Ishikawa (cell line): ENCODE results near the gene PRSS48.

ENCODE experiments used
- CEBPB ChIP-seq: IDR thresholded peaks from 2 replicates; pipeline ENCODE4 v1.6.1; 2012
- CREB1 ChIP-seq: IDR thresholded peaks from 2 replicates; pipeline ENCODE4 v1.6.1; 2012; ENCODE audit warnings: low read depth
- EGR1 ChIP-seq: IDR thresholded peaks from 2 replicates; pipeline ENCODE4 v1.6.1; 2012
- EP300 ChIP-seq: IDR thresholded peaks from 2 replicates; pipeline ENCODE4 v1.6.1; 2012; ENCODE audit warnings: borderline replicate concordance
- FOXM1 ChIP-seq: IDR thresholded peaks from 2 replicates; pipeline ENCODE4 v1.6.1; 2012; ENCODE audit warnings: low read depth, borderline replicate concordance
- NFIC ChIP-seq: IDR thresholded peaks from 2 replicates; pipeline ENCODE4 v1.6.1; 2012
- RAD21 ChIP-seq: IDR thresholded peaks from 2 replicates; pipeline ENCODE4 v1.6.1; 2012; ENCODE audit warnings: low read depth
- TAF1 ChIP-seq: IDR thresholded peaks from 2 replicates; pipeline ENCODE4 v1.6.1; 2012; ENCODE audit warnings: low read depth, mild to moderate bottlenecking
- TCF12 ChIP-seq: IDR thresholded peaks from 2 replicates; pipeline ENCODE4 v1.6.1; 2012; ENCODE audit warnings: low read depth
- TEAD4 ChIP-seq: IDR thresholded peaks from 2 replicates; pipeline ENCODE4 v1.6.1; 2012
- YY1 ChIP-seq: IDR thresholded peaks from 2 replicates; pipeline ENCODE4 v1.6.1; 2012; ENCODE audit warnings: low read depth
- ZBTB7A ChIP-seq: IDR thresholded peaks from 2 replicates; pipeline ENCODE4 v1.6.1; 2012; ENCODE audit warnings: low read depth
- TF ChIP-seq, protein P1 (sequence below): IDR thresholded peaks from 2 replicates; pipeline ENCODE4 v1.6.1; 2012
- TF ChIP-seq, protein P2 (sequence below): IDR thresholded peaks from 2 replicates; pipeline ENCODE4 v1.6.1; 2012; ENCODE audit warnings: low read depth, mild to moderate bottlenecking
- TF ChIP-seq, protein P3 (sequence below): IDR thresholded peaks from 2 replicates; pipeline ENCODE4 v1.6.1; 2012

Gene PRSS48

DNA sequence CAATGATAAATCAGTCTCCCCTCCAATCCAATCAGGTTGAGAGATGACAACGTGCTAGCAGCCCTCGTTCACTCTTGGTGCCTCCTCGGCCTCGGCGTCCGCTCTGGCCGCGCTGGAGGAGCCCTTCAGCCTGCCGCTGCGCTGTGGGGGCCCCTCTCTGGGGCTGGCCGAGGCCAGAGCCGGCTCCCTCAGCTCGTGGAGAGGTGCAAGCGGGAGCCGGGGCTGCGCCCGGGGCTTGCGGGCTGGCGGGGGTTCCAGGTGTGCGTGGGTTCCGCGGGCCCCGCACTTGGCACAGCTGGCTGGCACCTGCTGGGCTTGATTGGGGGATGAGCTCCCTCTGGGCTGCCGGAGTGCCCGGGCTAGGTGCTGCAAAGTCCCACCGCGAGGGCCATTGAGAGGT lies 40.9 kb upstream of the PRSS48 start:
- TF ChIP-seq FOXM1 (no peak), YY1 (no peak)

DNA sequence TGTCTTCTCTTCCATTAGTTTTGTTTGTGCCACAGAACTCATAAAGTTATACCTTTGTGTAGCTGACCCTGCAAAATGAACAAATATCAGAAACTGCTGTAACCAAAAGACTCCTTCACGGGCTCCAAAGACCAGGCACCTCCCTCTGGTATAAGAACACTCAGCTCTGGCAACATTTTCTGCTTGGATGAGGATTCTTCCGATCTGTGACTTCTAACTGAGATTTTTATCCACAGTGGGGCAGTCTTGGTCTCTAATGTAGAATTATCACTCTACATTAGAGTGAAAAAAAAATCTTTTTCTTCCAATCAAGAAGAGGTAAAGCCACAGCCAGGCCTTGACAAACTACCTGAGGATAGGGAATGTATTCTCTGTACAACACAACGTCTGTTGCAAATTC lies 38.5 kb upstream of the PRSS48 start:
- TF ChIP-seq, protein P1, sequence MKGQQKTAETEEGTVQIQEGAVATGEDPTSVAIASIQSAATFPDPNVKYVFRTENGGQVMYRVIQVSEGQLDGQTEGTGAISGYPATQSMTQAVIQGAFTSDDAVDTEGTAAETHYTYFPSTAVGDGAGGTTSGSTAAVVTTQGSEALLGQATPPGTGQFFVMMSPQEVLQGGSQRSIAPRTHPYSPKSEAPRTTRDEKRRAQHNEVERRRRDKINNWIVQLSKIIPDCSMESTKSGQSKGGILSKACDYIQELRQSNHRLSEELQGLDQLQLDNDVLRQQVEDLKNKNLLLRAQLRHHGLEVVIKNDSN, result no peak
- TF ChIP-seq TAF1 (no peak), EP300 (no peak), NFIC (no peak), CEBPB (no peak), ZBTB7A (no peak), CREB1 (no peak)
- TF ChIP-seq, protein P2, sequence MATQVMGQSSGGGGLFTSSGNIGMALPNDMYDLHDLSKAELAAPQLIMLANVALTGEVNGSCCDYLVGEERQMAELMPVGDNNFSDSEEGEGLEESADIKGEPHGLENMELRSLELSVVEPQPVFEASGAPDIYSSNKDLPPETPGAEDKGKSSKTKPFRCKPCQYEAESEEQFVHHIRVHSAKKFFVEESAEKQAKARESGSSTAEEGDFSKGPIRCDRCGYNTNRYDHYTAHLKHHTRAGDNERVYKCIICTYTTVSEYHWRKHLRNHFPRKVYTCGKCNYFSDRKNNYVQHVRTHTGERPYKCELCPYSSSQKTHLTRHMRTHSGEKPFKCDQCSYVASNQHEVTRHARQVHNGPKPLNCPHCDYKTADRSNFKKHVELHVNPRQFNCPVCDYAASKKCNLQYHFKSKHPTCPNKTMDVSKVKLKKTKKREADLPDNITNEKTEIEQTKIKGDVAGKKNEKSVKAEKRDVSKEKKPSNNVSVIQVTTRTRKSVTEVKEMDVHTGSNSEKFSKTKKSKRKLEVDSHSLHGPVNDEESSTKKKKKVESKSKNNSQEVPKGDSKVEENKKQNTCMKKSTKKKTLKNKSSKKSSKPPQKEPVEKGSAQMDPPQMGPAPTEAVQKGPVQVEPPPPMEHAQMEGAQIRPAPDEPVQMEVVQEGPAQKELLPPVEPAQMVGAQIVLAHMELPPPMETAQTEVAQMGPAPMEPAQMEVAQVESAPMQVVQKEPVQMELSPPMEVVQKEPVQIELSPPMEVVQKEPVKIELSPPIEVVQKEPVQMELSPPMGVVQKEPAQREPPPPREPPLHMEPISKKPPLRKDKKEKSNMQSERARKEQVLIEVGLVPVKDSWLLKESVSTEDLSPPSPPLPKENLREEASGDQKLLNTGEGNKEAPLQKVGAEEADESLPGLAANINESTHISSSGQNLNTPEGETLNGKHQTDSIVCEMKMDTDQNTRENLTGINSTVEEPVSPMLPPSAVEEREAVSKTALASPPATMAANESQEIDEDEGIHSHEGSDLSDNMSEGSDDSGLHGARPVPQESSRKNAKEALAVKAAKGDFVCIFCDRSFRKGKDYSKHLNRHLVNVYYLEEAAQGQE, result no peak

DNA sequence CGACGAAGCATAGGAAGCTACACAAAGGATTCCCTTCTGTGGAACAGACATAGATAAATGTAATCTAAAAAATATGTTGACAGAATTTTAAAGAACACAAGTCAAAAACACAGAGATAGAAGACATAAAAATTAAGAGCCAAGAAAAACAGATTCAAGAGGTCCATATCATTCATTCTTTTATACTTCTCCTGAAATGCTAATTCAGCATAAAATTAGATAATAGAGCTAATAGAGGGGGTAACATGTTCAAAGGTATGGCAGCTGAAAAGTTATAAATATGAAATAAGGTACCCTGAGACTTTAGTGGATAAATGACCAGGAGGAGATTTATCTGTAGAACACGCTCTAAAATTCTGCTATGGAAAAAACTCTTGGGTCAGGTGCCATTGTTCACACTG lies 37.4 kb upstream of the PRSS48 start:
- TF ChIP-seq FOXM1 (no peak), RAD21 (no peak), CEBPB (no peak), YY1 (no peak), EGR1 (no peak), CREB1 (no peak), TAF1 (no peak), TCF12 (no peak), ZBTB7A (no peak), EP300 (no peak), TEAD4 (no peak)
- TF ChIP-seq, protein P2, result no peak
- TF ChIP-seq, protein P3, sequence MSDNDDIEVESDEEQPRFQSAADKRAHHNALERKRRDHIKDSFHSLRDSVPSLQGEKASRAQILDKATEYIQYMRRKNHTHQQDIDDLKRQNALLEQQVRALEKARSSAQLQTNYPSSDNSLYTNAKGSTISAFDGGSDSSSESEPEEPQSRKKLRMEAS, result no peak
- TF ChIP-seq, protein P1, result no peak

DNA sequence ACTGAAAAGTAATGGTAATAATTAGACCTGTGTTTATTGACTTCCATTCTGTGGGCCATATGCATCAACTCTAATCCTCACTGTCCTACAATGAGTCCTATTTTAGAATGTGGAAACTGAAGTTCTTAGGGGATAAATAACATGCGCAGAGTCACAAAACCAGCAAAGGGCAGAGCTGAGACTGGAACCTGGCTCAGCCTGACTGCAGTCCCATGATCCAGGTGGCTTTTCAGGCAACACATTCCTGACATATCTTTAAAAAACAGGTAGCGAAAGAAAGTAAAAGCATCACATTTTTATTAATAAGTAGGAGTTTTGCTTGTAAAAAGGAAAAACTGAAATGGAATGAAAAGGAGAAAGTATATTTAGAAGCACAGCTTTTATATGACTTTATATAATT lies 34.7 kb upstream of the PRSS48 start:
- TF ChIP-seq YY1 (no peak), FOXM1 (no peak), CREB1 (no peak), RAD21 (no peak), TCF12 (no peak), NFIC (no peak), ZBTB7A (no peak), EGR1 (no peak), TEAD4 (no peak), CEBPB (no peak), TAF1 (no peak), EP300 (no peak)
- TF ChIP-seq, protein P1, result no peak
- TF ChIP-seq, protein P2, result no peak
- TF ChIP-seq, protein P3, result no peak

DNA sequence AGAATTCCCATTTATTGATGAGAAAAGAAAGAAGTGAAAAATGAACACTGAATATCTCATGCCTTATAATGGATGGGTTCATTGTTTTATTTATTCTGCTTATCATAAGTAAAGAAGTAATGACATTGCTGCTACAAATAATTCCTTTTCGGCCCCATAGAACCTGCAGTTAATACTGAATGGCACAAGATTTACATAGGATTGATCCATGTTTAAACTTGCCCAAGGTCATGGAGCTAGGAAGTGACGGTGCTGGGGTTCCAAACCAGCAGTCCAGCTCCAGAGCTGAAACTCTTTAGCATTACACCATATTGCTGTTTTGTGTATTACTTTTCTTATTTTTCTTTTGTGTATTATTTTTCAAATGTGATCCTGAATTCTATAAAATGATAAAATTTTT lies 30.2 kb upstream of the PRSS48 start:
- TF ChIP-seq EGR1, result no peak
- TF ChIP-seq RAD21, result no peak
- no peak for TF ChIP-seq CEBPB
- no peak for TF ChIP-seq EP300
- TF ChIP-seq, protein P2, result no peak
- no peak for TF ChIP-seq YY1
- no peak for TF ChIP-seq FOXM1
- TF ChIP-seq NFIC, result no peak
- TF ChIP-seq TAF1, result no peak
- no peak for TF ChIP-seq TCF12
- no peak for TF ChIP-seq ZBTB7A
- TF ChIP-seq CREB1, result no peak
- TF ChIP-seq, protein P1, result no peak
- TF ChIP-seq, protein P3, result no peak
- no peak for TF ChIP-seq TEAD4
